Measurements from ENCODE around the gene MXD1. TPM values are rescaled to one million over a fixed set of nuclear protein-coding genes. Genes with fewer than 3 reads are reported as not detected.

Gene MXD1
- total and polyA plus RNA-seq, 9 of the 15 experiments (the other 6 are each of a cell fraction or from before 2014, with no cell fraction given): 6.7 to 35.9 (median 11.0) TPM

DNA sequence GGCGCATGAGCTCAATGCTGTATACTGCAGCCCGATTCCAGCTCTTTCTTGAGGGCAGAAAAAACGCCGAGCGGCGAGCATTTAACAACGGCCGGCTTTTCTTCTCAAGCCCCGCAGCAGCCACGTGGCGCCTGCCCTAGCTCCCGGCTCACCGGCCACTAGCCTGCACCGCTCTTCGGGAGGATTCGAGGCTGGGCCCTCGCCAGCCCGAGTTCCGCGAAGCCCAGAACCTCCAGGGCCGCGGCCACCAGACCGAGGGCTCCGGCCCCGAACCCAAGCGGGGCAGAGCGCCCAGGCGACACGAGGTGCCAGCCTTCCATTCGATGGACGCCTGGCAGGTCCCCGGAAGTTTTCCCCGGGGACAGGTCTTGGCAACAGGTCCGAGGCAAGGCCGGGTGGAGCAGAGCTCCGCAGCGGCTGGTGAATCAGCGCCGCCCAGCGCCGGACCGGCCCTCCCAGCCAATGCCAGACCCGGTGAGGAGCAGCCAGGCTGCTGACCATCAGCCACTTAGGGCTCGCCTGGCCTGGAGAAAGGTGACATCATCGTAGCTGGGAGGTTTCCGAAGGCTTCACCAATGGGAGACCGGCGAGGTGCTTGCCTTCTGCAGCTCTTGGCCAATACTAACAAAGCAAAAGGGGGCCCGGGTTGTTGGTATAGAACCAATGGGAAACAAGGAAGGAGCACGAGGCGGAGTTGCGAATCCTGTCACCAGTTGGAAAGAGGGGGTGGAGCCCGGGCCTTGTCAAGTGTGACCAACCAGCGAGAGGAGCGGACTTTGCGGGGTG is 552 bp upstream of the MXD1 start (continued):
- TF ChIP-seq, protein P1, sequence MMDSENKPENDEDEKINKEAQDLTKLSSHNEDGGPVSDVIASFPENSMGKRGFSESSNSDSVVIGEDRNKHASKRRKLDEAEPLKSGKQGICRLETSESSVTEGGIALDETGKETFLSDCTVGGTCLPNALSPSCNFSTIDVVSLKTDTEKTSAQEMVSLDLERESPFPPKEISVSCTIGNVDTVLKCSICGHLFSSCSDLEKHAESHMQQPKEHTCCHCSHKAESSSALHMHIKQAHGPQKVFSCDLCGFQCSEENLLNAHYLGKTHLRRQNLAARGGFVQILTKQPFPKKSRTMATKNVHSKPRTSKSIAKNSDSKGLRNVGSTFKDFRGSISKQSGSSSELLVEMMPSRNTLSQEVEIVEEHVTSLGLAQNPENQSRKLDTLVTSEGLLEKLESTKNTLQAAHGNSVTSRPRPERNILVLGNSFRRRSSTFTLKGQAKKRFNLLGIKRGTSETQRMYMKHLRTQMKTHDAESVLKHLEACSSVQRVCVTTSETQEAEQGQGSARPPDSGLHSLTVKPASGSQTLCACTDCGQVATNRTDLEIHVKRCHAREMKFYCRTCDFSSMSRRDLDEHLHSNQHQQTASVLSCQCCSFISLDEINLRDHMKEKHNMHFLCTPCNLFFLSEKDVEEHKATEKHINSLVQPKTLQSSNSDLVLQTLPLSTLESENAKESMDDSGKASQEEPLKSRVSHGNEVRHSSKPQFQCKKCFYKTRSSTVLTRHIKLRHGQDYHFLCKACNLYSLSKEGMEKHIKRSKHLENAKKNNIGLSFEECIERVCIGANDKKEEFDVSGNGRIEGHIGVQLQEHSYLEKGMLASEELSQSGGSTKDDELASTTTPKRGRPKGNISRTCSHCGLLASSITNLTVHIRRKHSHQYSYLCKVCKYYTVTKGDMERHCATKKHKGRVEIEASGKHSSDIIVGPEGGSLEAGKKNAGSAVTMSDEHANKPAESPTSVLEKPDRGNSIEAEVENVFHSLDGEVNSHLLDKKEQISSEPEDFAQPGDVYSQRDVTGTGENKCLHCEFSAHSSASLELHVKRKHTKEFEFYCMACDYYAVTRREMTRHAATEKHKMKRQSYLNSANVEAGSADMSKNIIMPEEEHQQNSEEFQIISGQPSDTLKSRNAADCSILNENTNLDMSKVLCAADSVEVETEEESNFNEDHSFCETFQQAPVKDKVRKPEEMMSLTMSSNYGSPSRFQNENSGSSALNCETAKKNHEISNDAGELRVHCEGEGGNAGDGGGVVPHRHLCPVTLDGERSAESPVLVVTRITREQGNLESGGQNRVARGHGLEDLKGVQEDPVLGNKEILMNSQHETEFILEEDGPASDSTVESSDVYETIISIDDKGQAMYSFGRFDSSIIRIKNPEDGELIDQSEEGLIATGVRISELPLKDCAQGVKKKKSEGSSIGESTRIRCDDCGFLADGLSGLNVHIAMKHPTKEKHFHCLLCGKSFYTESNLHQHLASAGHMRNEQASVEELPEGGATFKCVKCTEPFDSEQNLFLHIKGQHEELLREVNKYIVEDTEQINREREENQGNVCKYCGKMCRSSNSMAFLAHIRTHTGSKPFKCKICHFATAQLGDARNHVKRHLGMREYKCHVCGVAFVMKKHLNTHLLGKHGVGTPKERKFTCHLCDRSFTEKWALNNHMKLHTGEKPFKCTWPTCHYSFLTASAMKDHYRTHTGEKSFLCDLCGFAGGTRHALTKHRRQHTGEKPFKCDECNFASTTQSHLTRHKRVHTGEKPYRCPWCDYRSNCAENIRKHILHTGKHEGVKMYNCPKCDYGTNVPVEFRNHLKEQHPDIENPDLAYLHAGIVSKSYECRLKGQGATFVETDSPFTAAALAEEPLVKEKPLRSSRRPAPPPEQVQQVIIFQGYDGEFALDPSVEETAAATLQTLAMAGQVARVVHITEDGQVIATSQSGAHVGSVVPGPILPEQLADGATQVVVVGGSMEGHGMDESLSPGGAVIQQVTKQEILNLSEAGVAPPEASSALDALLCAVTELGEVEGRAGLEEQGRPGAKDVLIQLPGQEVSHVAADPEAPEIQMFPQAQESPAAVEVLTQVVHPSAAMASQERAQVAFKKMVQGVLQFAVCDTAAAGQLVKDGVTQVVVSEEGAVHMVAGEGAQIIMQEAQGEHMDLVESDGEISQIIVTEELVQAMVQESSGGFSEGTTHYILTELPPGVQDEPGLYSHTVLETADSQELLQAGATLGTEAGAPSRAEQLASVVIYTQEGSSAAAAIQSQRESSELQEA (IDR thresholded peaks at IDR 0.05; ENCODE audit: low read depth): no peak
- peak; percentile 82 for TF ChIP-seq TAF1 (IDR thresholded peaks at IDR 0.05; ENCODE audit: control insufficient read depth, extremely low read depth, insufficient read depth, low read length, severe bottlenecking)
- no peak for TF ChIP-seq LARP7 (IDR thresholded peaks at IDR 0.05)
- peak; percentile 85; the same call in 1 of the 2 replicates for TF ChIP-seq POLR2H (tag; IDR thresholded peaks at IDR 0.05; ENCODE audit: low read depth)
- peak; percentile 50 for TF ChIP-seq SAP30 (IDR thresholded peaks at IDR 0.05; ENCODE audit: borderline replicate concordance, insufficient read depth, low read depth, low read length, poor library complexity, severe bottlenecking)
- peak; percentile 96 to 97 for TF ChIP-seq FOXK2 (conservative IDR thresholded peaks at IDR 0.05 in 1 of 2, IDR thresholded peaks at IDR 0.05 in 1 of 2; ENCODE audit: low read depth in 2 of 2)
- TF ChIP-seq, protein P2, sequence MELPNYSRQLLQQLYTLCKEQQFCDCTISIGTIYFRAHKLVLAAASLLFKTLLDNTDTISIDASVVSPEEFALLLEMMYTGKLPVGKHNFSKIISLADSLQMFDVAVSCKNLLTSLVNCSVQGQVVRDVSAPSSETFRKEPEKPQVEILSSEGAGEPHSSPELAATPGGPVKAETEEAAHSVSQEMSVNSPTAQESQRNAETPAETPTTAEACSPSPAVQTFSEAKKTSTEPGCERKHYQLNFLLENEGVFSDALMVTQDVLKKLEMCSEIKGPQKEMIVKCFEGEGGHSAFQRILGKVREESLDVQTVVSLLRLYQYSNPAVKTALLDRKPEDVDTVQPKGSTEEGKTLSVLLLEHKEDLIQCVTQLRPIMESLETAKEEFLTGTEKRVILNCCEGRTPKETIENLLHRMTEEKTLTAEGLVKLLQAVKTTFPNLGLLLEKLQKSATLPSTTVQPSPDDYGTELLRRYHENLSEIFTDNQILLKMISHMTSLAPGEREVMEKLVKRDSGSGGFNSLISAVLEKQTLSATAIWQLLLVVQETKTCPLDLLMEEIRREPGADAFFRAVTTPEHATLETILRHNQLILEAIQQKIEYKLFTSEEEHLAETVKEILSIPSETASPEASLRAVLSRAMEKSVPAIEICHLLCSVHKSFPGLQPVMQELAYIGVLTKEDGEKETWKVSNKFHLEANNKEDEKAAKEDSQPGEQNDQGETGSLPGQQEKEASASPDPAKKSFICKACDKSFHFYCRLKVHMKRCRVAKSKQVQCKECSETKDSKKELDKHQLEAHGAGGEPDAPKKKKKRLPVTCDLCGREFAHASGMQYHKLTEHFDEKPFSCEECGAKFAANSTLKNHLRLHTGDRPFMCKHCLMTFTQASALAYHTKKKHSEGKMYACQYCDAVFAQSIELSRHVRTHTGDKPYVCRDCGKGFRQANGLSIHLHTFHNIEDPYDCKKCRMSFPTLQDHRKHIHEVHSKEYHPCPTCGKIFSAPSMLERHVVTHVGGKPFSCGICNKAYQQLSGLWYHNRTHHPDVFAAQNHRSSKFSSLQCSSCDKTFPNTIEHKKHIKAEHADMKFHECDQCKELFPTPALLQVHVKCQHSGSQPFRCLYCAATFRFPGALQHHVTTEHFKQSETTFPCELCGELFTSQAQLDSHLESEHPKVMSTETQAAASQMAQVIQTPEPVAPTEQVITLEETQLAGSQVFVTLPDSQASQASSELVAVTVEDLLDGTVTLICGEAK (IDR thresholded peaks at IDR 0.05): peak; percentile 60; the same call in 1 of the 2 replicates
- TF ChIP-seq, protein P2 (CRISPR knock-in tag; IDR thresholded peaks at IDR 0.05): no peak

All from K562 (cell line).